Keratinocyte (primary cell): ENCODE measurements around the gene ABCA7. TPM values are rescaled to one million over a fixed set of nuclear protein-coding genes. Genes with fewer than 3 reads are reported as not detected.

ENCODE experiments used
- DNase-seq: peaks from one replicate; pipeline ENCODE4 v3.0.0-alpha.2; 2011; ENCODE audit warnings: low read depth, missing footprints, low spot score
- FAIRE-seq: peaks from 2 replicates; lab custom pipeline; 2011; peaks lifted over from hg19 to GRCh38; lab: Jason Lieb, UNC
- H2AFZ ChIP-seq: 2 replicates; pipeline ENCODE4 v1.6.0; 2012; ENCODE audit warnings: low read length, control low read depth, inconsistent platforms; ENCODE audit not compliant: control insufficient read depth
- H3K27ac ChIP-seq: 2 replicates; pipeline ENCODE4 v1.5.1; 2011; ENCODE audit warnings: low read length; ENCODE audit not compliant: control insufficient read depth, insufficient read depth
- H3K27me3 ChIP-seq: 3 replicates; pipeline ENCODE4 v1.6.0; 2011; ENCODE audit warnings: low read length; ENCODE audit not compliant: control insufficient read depth, insufficient read depth; ENCODE audit errors: extremely low read depth
- H3K36me3 ChIP-seq, 2 experiments: 2 replicates in 1 of 2; 3 replicates in 1 of 2; pipeline ENCODE4 v1.5.1; 2011; ENCODE audit warnings: low read length in 2 of 2, mild to moderate bottlenecking in 1 of 2; ENCODE audit not compliant: control insufficient read depth in 2 of 2, insufficient read depth in 2 of 2; ENCODE audit errors: extremely low read depth in 1 of 2
- H3K4me1 ChIP-seq: 3 replicates; pipeline ENCODE4 v1.5.1; 2011; ENCODE audit warnings: low read length; ENCODE audit not compliant: control insufficient read depth, insufficient read depth; ENCODE audit errors: extremely low read depth
- H3K4me2 ChIP-seq: 3 replicates; pipeline ENCODE4 v1.6.0; 2011; ENCODE audit warnings: low read depth, low read length; ENCODE audit not compliant: control insufficient read depth, insufficient read depth; ENCODE audit errors: extremely low read depth
- H3K4me3 ChIP-seq, 3 experiments: fragments of 200-600 bp in 1 of 3; sonication (generic) in 1 of 3; 2 replicates in 2 of 3; 3 replicates in 1 of 3; pipeline ENCODE4 v1.5.1; 2011 to 2016; ENCODE audit warnings: low read length in 3 of 3, mild to moderate bottlenecking in 3 of 3, control low read depth in 2 of 3, inconsistent platforms in 1 of 3, low read depth in 1 of 3, mixed read lengths in 1 of 3, mixed run types in 1 of 3, moderate library complexity in 1 of 3; ENCODE audit not compliant: control insufficient read depth in 2 of 3, insufficient read depth in 2 of 3; ENCODE audit errors: extremely low read depth in 1 of 3
- H3K79me2 ChIP-seq: 2 replicates; pipeline ENCODE4 v1.6.0; 2012; ENCODE audit warnings: low read length; ENCODE audit not compliant: control insufficient read depth, insufficient read depth
- H3K9ac ChIP-seq: 3 replicates; pipeline ENCODE4 v1.6.0; 2011; ENCODE audit warnings: low read length; ENCODE audit not compliant: control insufficient read depth, insufficient read depth; ENCODE audit errors: extremely low read depth
- H3K9me1 ChIP-seq: 3 replicates; pipeline ENCODE4 v1.6.0; 2011; ENCODE audit warnings: low read length; ENCODE audit not compliant: control insufficient read depth, insufficient read depth; ENCODE audit errors: extremely low read depth
- H3K9me3 ChIP-seq: 2 replicates; pipeline ENCODE4 v1.5.1; 2012; ENCODE audit warnings: low read depth, low read length; ENCODE audit not compliant: control insufficient read depth
- H4K20me1 ChIP-seq: 3 replicates; pipeline ENCODE4 v1.6.0; 2011; ENCODE audit warnings: low read length; ENCODE audit not compliant: control insufficient read depth, insufficient read depth; ENCODE audit errors: extremely low read depth
- EZH2 ChIP-seq: IDR thresholded peaks from one replicate; pipeline ENCODE4 v1.6.1; 2012; ENCODE audit warnings: inconsistent platforms, mild to moderate bottlenecking, low read length, moderate library complexity
- dilution Hi-C: fragments of 300-500 bp; cut with MboI; formaldehyde crosslinking; loops from one replicate; pipeline ENCODE4 v1.7.0; 2020; ENCODE audit warnings: low sequenced_read_pairs; ENCODE audit not compliant: extremely low pct_ligation_motif_present
- polyA plus RNA-seq, 5 experiments: library from polyadenylated mRNA; depleted of rRNA in 3 of 5; stranded (reverse) in 3 of 5; stranded (forward) in 1 of 5; unstranded in 1 of 5; fragments of >200 nt; gene quantifications; 1 replicate in 1 of 5; 2 replicates in 3 of 5; 3 replicates in 1 of 5; pipeline versions ENCODE4 v1.2.1 to v1.2.3, GENCODE V29; 2011 to 2012; ENCODE audit warnings: missing spikeins in 2 of 5, low read depth in 1 of 5, low replicate concordance in 1 of 5
- TF ChIP-seq, protein P1 (sequence below), 3 experiments: IDR thresholded peaks in 1 of 3; conservative IDR thresholded peaks in 1 of 3; optimal IDR thresholded peaks in 1 of 3; 2 replicates in 2 of 3; 3 replicates in 1 of 3; pipeline versions ENCODE3 to v1.5.1; 2011; ENCODE audit warnings: low read length in 3 of 3, mild to moderate bottlenecking in 3 of 3, moderate library complexity in 2 of 3, control low read depth in 1 of 3, inconsistent platforms in 1 of 3; ENCODE audit not compliant: insufficient read depth in 2 of 3; ENCODE audit errors: extremely low read depth in 1 of 3

ABCA7 gene
- polyA plus RNA-seq, 1 donor (not counting 4 experiments of a cell fraction or from before 2014, with no cell fraction given) = 7.4 TPM

DNA sequence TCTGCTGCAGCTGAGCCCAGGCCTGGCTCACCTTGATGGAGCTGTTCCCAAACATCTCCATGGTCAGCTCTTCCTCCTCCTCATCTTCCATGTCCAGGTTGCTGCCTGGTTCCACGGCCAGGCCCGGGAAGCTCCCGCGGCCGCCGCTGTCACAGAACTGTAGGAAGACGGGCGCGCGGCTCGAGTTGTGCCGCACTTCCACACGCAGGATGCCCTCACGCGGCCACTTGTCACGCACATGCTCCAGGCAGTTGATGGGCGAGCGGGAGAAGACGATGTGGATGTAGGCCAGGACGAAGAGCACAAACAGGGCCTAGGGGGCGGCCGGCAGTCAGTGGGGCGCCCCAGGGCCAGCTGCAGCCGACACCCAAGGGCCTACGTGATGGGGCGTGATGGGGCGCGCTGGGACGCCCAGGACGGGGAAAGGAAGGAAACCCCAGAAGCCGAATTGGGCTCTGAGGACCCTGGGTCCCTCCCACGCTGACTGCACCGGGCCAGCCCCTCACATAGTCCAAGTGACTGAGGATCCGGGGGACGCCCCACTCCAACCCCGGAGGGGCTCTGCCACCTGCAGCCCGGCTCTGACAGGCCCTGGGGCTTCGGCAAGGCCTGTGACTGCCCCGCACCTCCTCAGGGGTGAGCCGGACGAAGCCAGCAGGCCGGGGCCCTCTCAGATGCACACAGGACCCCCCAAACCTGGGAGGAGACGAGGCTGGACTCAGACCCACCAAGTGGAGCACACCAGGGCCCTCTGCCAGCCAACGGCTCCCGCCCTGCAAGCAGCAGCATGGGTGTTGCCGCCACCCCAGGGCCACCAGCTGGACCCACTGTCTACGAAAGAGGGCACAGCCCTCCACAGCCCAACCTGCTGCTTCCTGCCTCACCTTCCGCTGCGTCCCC lies 25.5 kb upstream of the ABCA7 start:
- FAIRE-seq = no peak
- no peak for TF ChIP-seq EZH2
- TF ChIP-seq, protein P1, sequence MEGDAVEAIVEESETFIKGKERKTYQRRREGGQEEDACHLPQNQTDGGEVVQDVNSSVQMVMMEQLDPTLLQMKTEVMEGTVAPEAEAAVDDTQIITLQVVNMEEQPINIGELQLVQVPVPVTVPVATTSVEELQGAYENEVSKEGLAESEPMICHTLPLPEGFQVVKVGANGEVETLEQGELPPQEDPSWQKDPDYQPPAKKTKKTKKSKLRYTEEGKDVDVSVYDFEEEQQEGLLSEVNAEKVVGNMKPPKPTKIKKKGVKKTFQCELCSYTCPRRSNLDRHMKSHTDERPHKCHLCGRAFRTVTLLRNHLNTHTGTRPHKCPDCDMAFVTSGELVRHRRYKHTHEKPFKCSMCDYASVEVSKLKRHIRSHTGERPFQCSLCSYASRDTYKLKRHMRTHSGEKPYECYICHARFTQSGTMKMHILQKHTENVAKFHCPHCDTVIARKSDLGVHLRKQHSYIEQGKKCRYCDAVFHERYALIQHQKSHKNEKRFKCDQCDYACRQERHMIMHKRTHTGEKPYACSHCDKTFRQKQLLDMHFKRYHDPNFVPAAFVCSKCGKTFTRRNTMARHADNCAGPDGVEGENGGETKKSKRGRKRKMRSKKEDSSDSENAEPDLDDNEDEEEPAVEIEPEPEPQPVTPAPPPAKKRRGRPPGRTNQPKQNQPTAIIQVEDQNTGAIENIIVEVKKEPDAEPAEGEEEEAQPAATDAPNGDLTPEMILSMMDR (optimal IDR thresholded peaks at IDR 0.05 in 1 of 3, IDR thresholded peaks at IDR 0.05 in 1 of 3, conservative IDR thresholded peaks at IDR 0.05 in 1 of 3; ENCODE audit: extremely low read depth in 1 of 3, insufficient read depth in 2 of 3, low read length in 3 of 3) = no peak
- peaks cover 26% of the 10 kb centered on the region for H4K20me1 ChIP-seq
- dilution Hi-C loops = no loop called here
- peaks cover 7 to 17% of the 10 kb centered on the region in 2 experiments for H3K36me3 ChIP-seq
- H3K4me3 ChIP-seq = no peak overlapping the region
- no peak overlapping the region for H3K9ac ChIP-seq
- no peak overlapping the region for H3K4me2 ChIP-seq
- no peak for DNase-seq
- H3K79me2 ChIP-seq = peaks cover 66% of the 10 kb centered on the region
- peaks cover 4% of the 10 kb centered on the region for H3K9me1 ChIP-seq
- no peaks in the 10 kb centered on the region for H3K9me3 ChIP-seq
- H2AFZ ChIP-seq = no peak overlapping the region
- no peaks in the 10 kb centered on the region for H3K27me3 ChIP-seq
- H3K4me1 ChIP-seq = peaks cover 33% of the 10 kb centered on the region
- no peak overlapping the region for H3K27ac ChIP-seq

DNA sequence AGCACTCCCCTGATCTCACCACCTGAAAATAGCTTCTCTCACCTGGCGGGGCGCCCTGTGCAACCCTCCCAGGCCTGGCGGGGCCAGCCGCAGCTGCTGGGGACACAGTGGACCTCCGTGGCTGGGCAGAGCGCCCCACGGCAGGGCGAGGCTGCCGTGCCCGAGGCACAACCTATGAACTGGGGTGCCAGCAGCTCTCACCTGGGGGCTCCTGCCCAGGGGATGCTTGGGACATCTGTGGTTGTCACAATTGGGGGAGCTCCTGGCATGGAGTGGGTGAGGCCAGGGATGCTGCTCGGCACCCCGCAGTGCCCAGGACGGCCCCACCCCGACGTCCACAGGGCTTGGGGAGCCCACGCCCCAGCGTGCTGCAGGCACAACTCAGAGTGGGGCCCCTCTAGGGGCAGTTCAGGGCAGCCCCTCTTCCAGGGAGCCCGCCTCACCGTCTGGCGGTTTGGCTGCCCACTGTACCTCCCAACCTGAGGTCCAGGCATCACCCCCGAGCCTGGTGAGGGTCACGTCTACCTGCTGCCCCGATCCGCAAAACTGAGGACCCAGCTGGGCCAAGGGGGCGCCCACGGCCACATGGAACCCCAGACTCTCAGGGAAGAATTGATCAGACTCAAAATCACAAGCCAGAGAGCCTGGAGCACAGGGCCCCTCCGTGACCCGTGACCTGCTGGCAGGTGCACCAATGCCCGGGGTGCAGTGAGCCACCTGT lies 24.7 kb upstream of the ABCA7 start:
- Histone ChIP-seq H3K9me3 (no peaks in the 10 kb centered on the region), H3K79me2 (peaks cover 74% of the 10 kb centered on the region), H3K36me3 (peaks cover 7 to 13% of the 10 kb centered on the region in 2 experiments), H3K4me1 (peaks cover 38% of the 10 kb centered on the region), H2AFZ (no peak overlapping the region), H3K9me1 (peaks cover 4% of the 10 kb centered on the region), H3K9ac (no peak overlapping the region), H3K4me3 (no peak overlapping the region), H3K27ac (no peak overlapping the region), H4K20me1 (peaks cover 31% of the 10 kb centered on the region), H3K4me2 (no peak overlapping the region), H3K27me3 (no peaks in the 10 kb centered on the region)
- DNase-seq (no peak), FAIRE-seq (no peak)
- dilution Hi-C loops = no loop called here
- TF ChIP-seq EZH2 = no peak
- TF ChIP-seq, protein P1 (optimal IDR thresholded peaks at IDR 0.05 in 1 of 3, IDR thresholded peaks at IDR 0.05 in 1 of 3, conservative IDR thresholded peaks at IDR 0.05 in 1 of 3; ENCODE audit: extremely low read depth in 1 of 3, insufficient read depth in 2 of 3, low read length in 3 of 3) = no peak
